C4-2B (cell line): ENCODE measurements around the gene MIA2.
"Not testable (repeated sequence)": the region's sequence is repeated elsewhere in the genome, so short reads cannot be mapped to it uniquely, and the experiment has no call there.

Experiments
- H3K27ac ChIP-seq: fragments of 450-650 bp; 2 replicates; pipeline ENCODE4 v1.5.1; 2017
- ZFX ChIP-seq: fragments of 450-650 bp; IDR thresholded peaks from 2 replicates; pipeline ENCODE4 v1.6.1; 2017
- TF ChIP-seq, protein P1 (sequence below): fragments of 450-650 bp; conservative IDR thresholded peaks from 2 replicates; pipeline ENCODE4 v1.5.1; 2017; ENCODE audit warnings: mild to moderate bottlenecking

Gene MIA2

DNA sequence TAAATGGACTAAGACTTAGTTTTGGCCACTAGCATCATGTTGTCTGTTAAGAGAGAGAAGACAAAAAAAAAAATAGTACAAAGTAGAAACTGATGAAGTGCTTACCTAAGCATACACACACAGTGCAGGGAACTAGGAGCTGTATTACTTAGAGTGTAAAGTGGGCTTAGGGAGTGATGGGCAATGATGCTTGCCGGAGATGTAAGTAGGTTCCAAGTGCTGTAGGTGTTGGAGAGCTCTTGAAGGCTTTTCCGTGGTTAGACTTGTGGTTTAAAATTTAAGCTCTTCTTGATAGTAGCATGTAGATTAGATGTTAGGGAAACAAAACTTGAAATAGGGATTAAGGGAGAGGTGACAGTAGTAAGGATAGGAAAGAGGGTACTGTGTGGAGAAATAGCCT is 34.7 kb downstream of the MIA2 start:
- H3K27ac ChIP-seq: no peak overlapping the region
- no peak for TF ChIP-seq ZFX
- TF ChIP-seq, protein P1, sequence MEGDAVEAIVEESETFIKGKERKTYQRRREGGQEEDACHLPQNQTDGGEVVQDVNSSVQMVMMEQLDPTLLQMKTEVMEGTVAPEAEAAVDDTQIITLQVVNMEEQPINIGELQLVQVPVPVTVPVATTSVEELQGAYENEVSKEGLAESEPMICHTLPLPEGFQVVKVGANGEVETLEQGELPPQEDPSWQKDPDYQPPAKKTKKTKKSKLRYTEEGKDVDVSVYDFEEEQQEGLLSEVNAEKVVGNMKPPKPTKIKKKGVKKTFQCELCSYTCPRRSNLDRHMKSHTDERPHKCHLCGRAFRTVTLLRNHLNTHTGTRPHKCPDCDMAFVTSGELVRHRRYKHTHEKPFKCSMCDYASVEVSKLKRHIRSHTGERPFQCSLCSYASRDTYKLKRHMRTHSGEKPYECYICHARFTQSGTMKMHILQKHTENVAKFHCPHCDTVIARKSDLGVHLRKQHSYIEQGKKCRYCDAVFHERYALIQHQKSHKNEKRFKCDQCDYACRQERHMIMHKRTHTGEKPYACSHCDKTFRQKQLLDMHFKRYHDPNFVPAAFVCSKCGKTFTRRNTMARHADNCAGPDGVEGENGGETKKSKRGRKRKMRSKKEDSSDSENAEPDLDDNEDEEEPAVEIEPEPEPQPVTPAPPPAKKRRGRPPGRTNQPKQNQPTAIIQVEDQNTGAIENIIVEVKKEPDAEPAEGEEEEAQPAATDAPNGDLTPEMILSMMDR: no peak

DNA sequence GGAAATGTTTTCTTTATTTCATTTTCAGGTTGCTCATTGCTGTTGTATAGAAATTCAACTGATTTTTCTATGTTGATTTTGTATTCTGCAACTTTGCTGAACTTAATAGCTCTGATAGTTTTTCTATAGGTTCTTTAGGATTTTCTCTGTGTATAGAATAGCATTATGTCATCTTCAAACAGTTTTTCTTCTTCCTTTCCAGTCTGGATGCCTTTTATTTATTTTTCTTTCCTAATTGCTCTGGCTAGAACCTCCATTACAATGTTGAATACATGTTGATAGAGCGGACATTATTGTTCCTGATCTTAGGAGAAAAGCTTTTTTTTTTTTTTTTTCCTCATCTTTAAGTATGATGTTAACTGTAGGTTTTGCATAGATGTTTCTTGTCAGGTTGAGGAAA is 39.2 kb downstream of the MIA2 start:
- TF ChIP-seq, protein P1: no peak
- no peak for TF ChIP-seq ZFX

DNA sequence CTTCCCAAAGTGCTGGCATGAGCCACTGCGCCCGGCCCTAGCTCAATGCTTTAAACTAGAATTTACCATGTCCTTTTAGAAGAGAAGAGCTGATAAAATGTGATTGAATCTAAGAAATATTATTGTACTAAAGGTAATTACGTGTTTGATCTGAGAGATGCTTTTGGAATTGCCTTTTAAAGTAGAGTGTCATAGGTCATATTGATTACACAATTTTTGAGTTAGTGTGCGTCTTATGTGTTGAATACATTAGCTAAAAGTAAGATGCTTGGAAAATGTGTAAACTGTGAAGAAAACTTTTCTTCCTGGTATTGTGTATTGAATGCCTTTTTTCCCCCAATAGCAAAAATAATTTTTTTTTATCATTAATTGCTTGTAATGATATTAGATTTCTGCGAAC is 41.7 kb downstream of the MIA2 start:
- no peak for TF ChIP-seq ZFX
- TF ChIP-seq, protein P1: no peak
- H3K27ac ChIP-seq: no peak overlapping the region

More for the DNA sequence above, 39.2 kb downstream of the MIA2 start:
- H3K27ac ChIP-seq: no peak overlapping the region

DNA sequence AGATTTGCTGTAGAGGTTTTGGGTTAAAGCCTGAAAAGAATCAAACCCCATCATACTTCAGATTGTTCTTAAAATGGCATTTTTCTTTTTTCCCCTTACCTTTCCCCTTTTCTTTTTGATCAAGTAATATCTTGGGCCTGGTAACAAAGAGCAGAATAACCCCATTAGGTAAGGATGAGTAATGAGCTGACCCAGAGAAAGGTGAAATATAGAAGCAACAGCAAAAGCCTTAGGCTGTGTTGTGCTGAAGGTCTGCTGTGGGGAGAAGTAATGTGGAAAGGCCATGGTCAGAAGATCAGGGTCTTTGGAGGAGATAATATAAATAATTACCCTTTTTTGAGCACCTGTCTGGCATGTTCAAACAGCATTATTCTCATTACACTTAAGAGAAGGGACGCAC is 42.3 kb downstream of the MIA2 start:
- no peak overlapping the region for H3K27ac ChIP-seq
- no peak for TF ChIP-seq ZFX
- TF ChIP-seq, protein P1: no peak

DNA sequence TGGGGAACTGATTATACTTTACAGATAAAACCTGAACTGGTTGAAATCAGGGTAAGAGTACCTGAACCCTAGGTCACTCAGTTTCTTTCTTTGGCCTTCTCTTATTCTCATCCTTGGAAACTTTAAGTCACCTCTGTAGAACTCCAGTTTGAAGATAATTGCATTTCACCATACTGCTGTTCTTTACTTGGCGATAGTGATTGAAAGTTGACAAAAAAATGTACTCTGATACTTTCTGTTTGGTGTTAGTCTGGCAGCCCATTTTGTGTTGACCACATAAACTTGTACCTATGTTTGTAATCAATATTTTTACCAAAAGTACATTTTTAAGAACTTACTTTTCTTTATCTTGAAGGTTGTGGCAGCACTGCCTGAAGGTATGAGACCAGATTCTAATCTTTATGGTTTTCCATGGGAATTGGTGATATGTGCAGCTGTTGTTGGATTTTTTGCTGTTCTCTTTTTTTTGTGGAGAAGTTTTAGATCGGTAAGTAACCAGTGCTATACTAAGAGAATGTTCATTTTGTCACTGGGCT is 42.9 kb downstream of the MIA2 start:
- no peak overlapping the region for H3K27ac ChIP-seq
- no peak for TF ChIP-seq ZFX
- TF ChIP-seq, protein P1: no peak

DNA sequence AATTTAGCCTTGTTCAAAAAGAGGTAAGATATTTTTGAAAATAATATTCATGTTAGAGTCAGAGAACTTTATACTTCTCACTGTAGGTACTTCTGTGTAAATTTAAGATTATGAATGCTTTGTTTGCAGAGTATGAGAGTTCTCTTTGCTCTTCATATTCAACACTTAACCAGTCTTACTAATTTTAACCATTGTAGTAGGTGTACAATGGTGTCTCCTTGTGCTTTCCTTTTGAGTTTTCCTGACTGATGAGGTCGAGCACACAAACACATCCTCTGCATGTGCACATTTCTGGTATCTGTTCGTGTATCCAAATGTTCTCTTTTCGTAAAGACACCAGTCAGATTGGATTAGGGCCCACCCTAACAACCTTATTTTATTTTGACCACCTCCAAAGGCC is 45.8 kb downstream of the MIA2 start:
- TF ChIP-seq, protein P1: no peak
- TF ChIP-seq ZFX: no peak
- no peak overlapping the region for H3K27ac ChIP-seq

DNA sequence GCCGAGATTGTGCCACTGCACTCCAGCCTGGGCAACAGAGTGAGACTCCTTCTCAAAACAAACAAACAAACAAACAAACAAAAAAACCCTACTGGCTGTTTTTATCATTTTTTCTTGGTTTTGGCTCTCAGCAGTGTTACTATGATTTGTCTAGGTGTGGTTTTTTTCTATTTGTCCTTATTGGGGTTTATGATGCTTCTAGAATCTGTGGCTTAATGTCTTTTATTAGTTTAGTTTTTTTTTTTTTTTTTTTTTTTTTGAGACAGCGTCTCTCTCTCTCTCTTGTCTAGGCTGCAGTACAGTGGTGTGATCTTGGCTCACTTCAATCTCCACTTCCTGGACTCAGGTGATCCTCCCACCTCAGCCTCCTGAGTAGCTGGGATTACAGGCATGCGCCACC is 47.0 kb downstream of the MIA2 start:
- H3K27ac ChIP-seq: not testable (repeated sequence)

DNA sequence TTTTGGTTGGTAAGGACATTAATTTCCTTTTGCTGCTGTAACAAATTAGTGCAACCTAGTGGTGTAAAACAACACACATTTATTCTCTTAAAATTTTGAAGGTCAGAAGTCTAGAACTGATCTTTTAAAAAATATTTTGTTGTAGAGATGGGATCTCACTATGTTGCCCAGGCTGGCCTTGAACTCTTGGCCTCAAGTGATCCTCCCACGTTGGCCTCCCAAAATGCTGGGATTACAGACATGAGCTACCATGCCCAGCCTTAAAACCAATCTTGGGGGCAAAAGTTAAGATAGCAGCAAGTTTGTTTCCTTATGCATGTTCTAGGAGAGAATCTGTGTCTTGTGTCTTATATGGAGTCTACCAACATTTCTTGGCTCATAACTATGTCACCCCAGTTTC is 55.8 kb downstream of the MIA2 start:
- H3K27ac ChIP-seq: no peak overlapping the region
- TF ChIP-seq ZFX: no peak
- TF ChIP-seq, protein P1: no peak
